MCF 10A (cell line): Measurements from ENCODE around the gene DPH1. TPM values are rescaled to one million over a fixed set of nuclear protein-coding genes. Genes with fewer than 3 reads are reported as not detected.
A peak's percentile ranks its signal among the peaks of the same experiment; 100 is the strongest.

Experiments used
- BruUV-seq: library from RNA; stranded (reverse); fragments of 400-500 nt; replicated peaks from 2 replicates; lab custom pipeline; 2021; lab: Mats Ljungman, UMichigan
- CTCF ChIA-PET: fragments of 300-600 bp; sonication (Branson Sonifier 250); formaldehyde crosslinking; extraction: SDS; loops from one replicate; lab custom pipeline; 2021; ENCODE audit warnings: antibody characterized with exemption, inconsistent platforms; lab: Yijun Ruan, JAX
- POLR2A ChIA-PET: fragments of 300-600, 350-650 bp; sonication (Branson Sonifier 250); formaldehyde crosslinking; extraction: SDS; loops from one replicate; lab custom pipeline; 2020; ENCODE audit warnings: antibody characterized with exemption, inconsistent platforms; lab: Yijun Ruan, JAX
- DNase-seq: peaks from one replicate; pipeline ENCODE4 v3.0.0-alpha.2; 2018; ENCODE audit not compliant: unreplicated experiment
- H3K27ac Mint-ChIP-seq: one replicate; pipeline ENCODE4 v1.8.0; 2022; ENCODE audit warnings: mild to moderate bottlenecking, low read depth, mixed read lengths; ENCODE audit not compliant: unreplicated experiment
- H3K27me3 Mint-ChIP-seq: one replicate; pipeline ENCODE4 v1.8.0; 2022; ENCODE audit warnings: mixed read lengths; ENCODE audit not compliant: insufficient read depth, unreplicated experiment
- H3K36me3 Mint-ChIP-seq: one replicate; pipeline ENCODE4 v1.8.0; 2022; ENCODE audit warnings: mild to moderate bottlenecking, moderate library complexity, mixed read lengths; ENCODE audit not compliant: insufficient read depth, unreplicated experiment
- H3K4me1 Mint-ChIP-seq: one replicate; pipeline ENCODE4 v1.8.0; 2022; ENCODE audit warnings: mixed read lengths; ENCODE audit not compliant: insufficient read depth, unreplicated experiment
- H3K4me3 Mint-ChIP-seq: one replicate; pipeline ENCODE4 v1.8.0; 2022; ENCODE audit warnings: mild to moderate bottlenecking, moderate library complexity, mixed read lengths; ENCODE audit not compliant: unreplicated experiment
- H3K9me3 Mint-ChIP-seq: one replicate; pipeline ENCODE4 v1.8.0; 2022; ENCODE audit warnings: mixed read lengths; ENCODE audit not compliant: unreplicated experiment
- CTCF ChIP-seq: fragments of 200-600 bp; IDR thresholded peaks from one replicate; pipeline ENCODE4 v1.8.0; 2022; ENCODE audit warnings: antibody characterized with exemption, mild to moderate bottlenecking; ENCODE audit not compliant: unreplicated experiment
- intact Hi-C: fragments of 100-400 bp; cut with micrococcal nuclease; formaldehyde crosslinking; loops from 2 replicates; pipeline ENCODE4 v1.14.1; 2022
- total RNA-seq: library from RNA; stranded (reverse); gene quantifications from 2 replicates; pipeline ENCODE4 v1.2.3, GENCODE V29; 2022

The DPH1 gene
- total RNA-seq, 1 experiment from 2014 or later, result 45.2 TPM

DNA sequence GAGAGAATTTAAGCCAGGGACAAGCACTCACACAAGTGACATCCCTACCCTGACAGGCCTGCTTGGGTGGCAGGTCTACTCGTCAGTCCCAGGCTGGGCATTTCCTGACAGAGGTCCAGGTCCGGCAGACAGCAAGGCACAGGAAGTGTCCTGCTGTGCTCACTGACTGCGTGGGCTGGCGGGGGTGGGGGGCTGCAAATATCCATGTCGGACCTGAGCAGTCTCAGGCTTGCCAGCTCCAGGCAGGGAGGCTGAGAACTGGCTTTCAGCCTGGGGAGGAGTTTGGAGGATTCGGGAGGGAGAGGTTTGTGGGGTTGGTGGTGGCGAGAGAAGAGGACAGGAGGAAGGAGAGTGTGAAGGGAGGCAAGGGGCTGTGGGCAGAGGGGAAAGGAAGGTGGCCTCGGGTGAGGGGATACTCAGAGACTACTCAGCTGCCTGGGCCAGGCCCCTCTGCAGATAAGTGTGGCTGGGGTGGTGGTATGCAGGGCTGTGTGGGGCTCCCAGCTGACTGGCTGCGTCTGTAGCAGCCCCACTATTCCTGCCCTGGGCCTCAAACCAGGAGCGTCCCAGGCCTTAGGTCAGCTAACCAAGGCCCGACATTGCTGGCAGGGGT is 32.7 kb downstream of the DPH1 start:
- BruUV-seq, result no TSS peak
- CTCF ChIA-PET, result interaction anchor here (0.7 kb wide), 1 partner anchor 221 kb away, joined by 4 read pairs; no protein-coding TSS in a partner anchor
- H3K9me3 Mint-ChIP-seq, result no peaks in the 10 kb centered on the region
- POLR2A ChIA-PET, result interaction anchor here (0.6 kb wide), 1 partner anchor 1784 kb away, joined by 3 read pairs; the partner anchor contains the start of gene NCBP3
- no peaks in the 10 kb centered on the region for H3K36me3 Mint-ChIP-seq
- H3K27ac Mint-ChIP-seq, result no peak overlapping the region
- intact Hi-C loops, result no loop called here
- no peak for TF ChIP-seq CTCF
- H3K4me1 Mint-ChIP-seq, result no peaks in the 10 kb centered on the region
- no peaks in the 10 kb centered on the region for H3K27me3 Mint-ChIP-seq
- H3K4me3 Mint-ChIP-seq, result no peak overlapping the region
- DNase-seq, result no peak

GRCh38 chr17:2063261-2064146 is 33.6 kb downstream of the DPH1 start:
- ChIA-PET POLR2A (interaction anchor here (0.6 kb wide), 1 partner anchor 60 kb away, joined by 3 read pairs; no protein-coding TSS in a partner anchor), CTCF (interaction anchor here (0.6 to 2.8 kb wide), 3 partner anchors 9 to 341 kb away, joined by 5 to 13 read pairs (median 8); partner anchors contain the start of gene HIC1)
- Mint-ChIP-seq H3K9me3 (no peaks in the 10 kb centered on the region), H3K4me1 (no peaks in the 10 kb centered on the region), H3K4me3 (no peak overlapping the region), H3K27ac (no peak overlapping the region), H3K36me3 (no peaks in the 10 kb centered on the region), H3K27me3 (no peaks in the 10 kb centered on the region)
- DNase-seq, result no peak
- intact Hi-C loops, result no loop called here
- no TSS peak for BruUV-seq
- no peak for TF ChIP-seq CTCF

DNA sequence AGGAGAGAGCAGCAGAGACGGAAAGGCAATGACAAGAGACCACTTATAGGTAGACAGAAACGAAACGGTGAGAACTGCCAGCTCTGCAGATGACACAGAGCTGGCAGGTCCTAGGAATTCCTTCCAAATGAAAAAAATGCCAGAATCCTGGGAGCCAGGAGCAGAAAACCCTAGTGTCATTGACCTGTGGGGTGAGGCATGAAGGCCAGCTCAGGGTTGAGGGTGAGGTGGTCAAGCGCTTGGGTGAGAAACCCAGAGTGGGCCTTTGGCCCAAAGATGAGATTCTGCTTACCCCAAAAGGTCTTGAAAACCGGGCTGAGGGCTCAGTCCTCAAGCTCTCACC is 34.2 kb downstream of the DPH1 start:
- BruUV-seq, result no TSS peak
- H3K4me1 Mint-ChIP-seq, result no peaks in the 10 kb centered on the region
- no peak for DNase-seq
- TF ChIP-seq CTCF, result no peak
- ChIA-PET CTCF (interaction anchor here (0.6 to 2.8 kb wide), 4 partner anchors 10 to 342 kb away, joined by 5 to 13 read pairs (median 7); partner anchors contain the start of gene HIC1), POLR2A (interaction anchor here (0.6 kb wide), 1 partner anchor 59 kb away, joined by 3 read pairs; no protein-coding TSS in a partner anchor)
- H3K9me3 Mint-ChIP-seq, result no peaks in the 10 kb centered on the region
- H3K27ac Mint-ChIP-seq, result no peak overlapping the region
- intact Hi-C loops, result no loop called here
- no peak overlapping the region for H3K4me3 Mint-ChIP-seq
- no peaks in the 10 kb centered on the region for H3K36me3 Mint-ChIP-seq
- no peaks in the 10 kb centered on the region for H3K27me3 Mint-ChIP-seq

- no TSS peak for BruUV-seq
- intact Hi-C loops, result no loop called here
- no peak for DNase-seq
- Mint-ChIP-seq H3K9me3 (no peaks in the 10 kb centered on the region), H3K27ac (peak overlapping the region; percentile 61), H3K27me3 (no peaks in the 10 kb centered on the region), H3K4me3 (no peak overlapping the region), H3K36me3 (no peaks in the 10 kb centered on the region), H3K4me1 (no peaks in the 10 kb centered on the region)
- CTCF ChIA-PET, result interaction anchor here (0.6 to 2.8 kb wide), 3 partner anchors 10 to 180 kb away, joined by 6 to 13 read pairs (median 8); partner anchors contain the start of gene HIC1
- POLR2A ChIA-PET, result interaction anchor here (0.6 kb wide), 1 partner anchor 59 kb away, joined by 3 read pairs; no protein-coding TSS in a partner anchor
- TF ChIP-seq CTCF, result no peak
Observed at GRCh38 chr17:2064520-2064971, 34.6 kb downstream of the DPH1 start.
